ENCODE data around the gene DTX3.

DNA sequence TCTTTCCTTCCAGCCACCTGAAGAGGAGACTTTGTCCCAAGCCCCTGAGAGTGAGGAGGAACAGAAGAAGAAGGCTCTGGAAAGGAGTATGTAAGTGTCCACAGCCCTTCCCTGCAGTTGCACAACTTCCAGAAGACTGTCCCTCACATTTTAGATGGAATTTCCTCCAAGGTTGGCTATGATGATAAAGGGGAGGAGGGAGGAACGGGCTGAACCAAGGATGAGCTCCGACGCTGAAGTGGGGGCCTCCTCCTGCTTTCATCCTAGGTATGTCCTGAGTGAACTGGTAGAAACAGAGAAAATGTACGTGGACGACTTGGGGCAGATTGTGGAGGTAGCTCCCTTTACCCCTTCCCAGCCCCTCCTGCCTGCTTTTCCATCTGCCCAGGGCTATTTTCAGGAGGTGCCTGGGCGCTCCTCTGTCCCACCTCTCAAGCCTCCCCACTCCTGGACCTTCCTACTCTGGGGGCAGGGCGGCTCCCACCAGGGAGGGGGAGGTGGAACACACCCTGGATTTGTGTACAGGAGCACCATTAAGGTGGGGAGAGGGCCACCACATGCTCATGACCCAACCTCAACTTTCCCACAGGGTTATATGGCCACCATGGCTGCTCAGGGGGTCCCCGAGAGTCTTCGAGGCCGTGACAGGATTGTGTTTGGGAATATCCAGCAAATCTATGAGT, 8.9 kb downstream of the DTX3 start:
- no peak for TF ChIP-seq EZH2 (IDR thresholded peaks at IDR 0.05)
- TF ChIP-seq, protein P1, sequence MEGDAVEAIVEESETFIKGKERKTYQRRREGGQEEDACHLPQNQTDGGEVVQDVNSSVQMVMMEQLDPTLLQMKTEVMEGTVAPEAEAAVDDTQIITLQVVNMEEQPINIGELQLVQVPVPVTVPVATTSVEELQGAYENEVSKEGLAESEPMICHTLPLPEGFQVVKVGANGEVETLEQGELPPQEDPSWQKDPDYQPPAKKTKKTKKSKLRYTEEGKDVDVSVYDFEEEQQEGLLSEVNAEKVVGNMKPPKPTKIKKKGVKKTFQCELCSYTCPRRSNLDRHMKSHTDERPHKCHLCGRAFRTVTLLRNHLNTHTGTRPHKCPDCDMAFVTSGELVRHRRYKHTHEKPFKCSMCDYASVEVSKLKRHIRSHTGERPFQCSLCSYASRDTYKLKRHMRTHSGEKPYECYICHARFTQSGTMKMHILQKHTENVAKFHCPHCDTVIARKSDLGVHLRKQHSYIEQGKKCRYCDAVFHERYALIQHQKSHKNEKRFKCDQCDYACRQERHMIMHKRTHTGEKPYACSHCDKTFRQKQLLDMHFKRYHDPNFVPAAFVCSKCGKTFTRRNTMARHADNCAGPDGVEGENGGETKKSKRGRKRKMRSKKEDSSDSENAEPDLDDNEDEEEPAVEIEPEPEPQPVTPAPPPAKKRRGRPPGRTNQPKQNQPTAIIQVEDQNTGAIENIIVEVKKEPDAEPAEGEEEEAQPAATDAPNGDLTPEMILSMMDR (IDR thresholded peaks at IDR 0.05 in 2 of 3, conservative IDR thresholded peaks at IDR 0.05 in 1 of 3; ENCODE audit: borderline replicate concordance in 1 of 3, insufficient read depth in 1 of 3, low read depth in 2 of 3, low read length in 2 of 3), result no peak
- TF ChIP-seq, protein P2, sequence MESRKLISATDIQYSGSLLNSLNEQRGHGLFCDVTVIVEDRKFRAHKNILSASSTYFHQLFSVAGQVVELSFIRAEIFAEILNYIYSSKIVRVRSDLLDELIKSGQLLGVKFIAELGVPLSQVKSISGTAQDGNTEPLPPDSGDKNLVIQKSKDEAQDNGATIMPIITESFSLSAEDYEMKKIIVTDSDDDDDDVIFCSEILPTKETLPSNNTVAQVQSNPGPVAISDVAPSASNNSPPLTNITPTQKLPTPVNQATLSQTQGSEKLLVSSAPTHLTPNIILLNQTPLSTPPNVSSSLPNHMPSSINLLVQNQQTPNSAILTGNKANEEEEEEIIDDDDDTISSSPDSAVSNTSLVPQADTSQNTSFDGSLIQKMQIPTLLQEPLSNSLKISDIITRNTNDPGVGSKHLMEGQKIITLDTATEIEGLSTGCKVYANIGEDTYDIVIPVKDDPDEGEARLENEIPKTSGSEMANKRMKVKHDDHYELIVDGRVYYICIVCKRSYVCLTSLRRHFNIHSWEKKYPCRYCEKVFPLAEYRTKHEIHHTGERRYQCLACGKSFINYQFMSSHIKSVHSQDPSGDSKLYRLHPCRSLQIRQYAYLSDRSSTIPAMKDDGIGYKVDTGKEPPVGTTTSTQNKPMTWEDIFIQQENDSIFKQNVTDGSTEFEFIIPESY (IDR thresholded peaks at IDR 0.05; ENCODE audit: extremely low read depth, insufficient replicate concordance, low read length), result no peak
- no peak for TF ChIP-seq EZH2phosphoT487 (IDR thresholded peaks at IDR 0.05; ENCODE audit: borderline replicate concordance)
- TF ChIP-seq, protein P3, sequence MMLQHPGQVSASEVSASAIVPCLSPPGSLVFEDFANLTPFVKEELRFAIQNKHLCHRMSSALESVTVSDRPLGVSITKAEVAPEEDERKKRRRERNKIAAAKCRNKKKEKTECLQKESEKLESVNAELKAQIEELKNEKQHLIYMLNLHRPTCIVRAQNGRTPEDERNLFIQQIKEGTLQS (IDR thresholded peaks at IDR 0.05), result no peak
- TF ChIP-seq, protein P4, sequence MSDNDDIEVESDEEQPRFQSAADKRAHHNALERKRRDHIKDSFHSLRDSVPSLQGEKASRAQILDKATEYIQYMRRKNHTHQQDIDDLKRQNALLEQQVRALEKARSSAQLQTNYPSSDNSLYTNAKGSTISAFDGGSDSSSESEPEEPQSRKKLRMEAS (IDR thresholded peaks at IDR 0.05), result no peak
- no peak for TF ChIP-seq SIN3A (IDR thresholded peaks at IDR 0.05; ENCODE audit: low read depth)
- TF ChIP-seq SRF (IDR thresholded peaks at IDR 0.05; ENCODE audit: low read depth), result no peak

Data from HCT116 (cell line).